ENCODE data around the gene TANC1.

GRCh38 chr2:159073256-159073655, 104.8 kb downstream of the TANC1 start:
- TF ChIP-seq EP300 (IDR thresholded peaks at IDR 0.05) = no peak
- no peak for TF ChIP-seq JUN (IDR thresholded peaks at IDR 0.05)
- no peak for TF ChIP-seq POLR2A (IDR thresholded peaks at IDR 0.05; ENCODE audit: low read length)
- no peak for TF ChIP-seq ZNF302 (CRISPR knock-in tag; IDR thresholded peaks at IDR 0.05)
- no peak for TF ChIP-seq MYC (IDR thresholded peaks at IDR 0.05; ENCODE audit: borderline replicate concordance, low read length)
- TF ChIP-seq, protein P1, sequence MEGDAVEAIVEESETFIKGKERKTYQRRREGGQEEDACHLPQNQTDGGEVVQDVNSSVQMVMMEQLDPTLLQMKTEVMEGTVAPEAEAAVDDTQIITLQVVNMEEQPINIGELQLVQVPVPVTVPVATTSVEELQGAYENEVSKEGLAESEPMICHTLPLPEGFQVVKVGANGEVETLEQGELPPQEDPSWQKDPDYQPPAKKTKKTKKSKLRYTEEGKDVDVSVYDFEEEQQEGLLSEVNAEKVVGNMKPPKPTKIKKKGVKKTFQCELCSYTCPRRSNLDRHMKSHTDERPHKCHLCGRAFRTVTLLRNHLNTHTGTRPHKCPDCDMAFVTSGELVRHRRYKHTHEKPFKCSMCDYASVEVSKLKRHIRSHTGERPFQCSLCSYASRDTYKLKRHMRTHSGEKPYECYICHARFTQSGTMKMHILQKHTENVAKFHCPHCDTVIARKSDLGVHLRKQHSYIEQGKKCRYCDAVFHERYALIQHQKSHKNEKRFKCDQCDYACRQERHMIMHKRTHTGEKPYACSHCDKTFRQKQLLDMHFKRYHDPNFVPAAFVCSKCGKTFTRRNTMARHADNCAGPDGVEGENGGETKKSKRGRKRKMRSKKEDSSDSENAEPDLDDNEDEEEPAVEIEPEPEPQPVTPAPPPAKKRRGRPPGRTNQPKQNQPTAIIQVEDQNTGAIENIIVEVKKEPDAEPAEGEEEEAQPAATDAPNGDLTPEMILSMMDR (IDR thresholded peaks at IDR 0.05) = no peak
- TF ChIP-seq, protein P2, sequence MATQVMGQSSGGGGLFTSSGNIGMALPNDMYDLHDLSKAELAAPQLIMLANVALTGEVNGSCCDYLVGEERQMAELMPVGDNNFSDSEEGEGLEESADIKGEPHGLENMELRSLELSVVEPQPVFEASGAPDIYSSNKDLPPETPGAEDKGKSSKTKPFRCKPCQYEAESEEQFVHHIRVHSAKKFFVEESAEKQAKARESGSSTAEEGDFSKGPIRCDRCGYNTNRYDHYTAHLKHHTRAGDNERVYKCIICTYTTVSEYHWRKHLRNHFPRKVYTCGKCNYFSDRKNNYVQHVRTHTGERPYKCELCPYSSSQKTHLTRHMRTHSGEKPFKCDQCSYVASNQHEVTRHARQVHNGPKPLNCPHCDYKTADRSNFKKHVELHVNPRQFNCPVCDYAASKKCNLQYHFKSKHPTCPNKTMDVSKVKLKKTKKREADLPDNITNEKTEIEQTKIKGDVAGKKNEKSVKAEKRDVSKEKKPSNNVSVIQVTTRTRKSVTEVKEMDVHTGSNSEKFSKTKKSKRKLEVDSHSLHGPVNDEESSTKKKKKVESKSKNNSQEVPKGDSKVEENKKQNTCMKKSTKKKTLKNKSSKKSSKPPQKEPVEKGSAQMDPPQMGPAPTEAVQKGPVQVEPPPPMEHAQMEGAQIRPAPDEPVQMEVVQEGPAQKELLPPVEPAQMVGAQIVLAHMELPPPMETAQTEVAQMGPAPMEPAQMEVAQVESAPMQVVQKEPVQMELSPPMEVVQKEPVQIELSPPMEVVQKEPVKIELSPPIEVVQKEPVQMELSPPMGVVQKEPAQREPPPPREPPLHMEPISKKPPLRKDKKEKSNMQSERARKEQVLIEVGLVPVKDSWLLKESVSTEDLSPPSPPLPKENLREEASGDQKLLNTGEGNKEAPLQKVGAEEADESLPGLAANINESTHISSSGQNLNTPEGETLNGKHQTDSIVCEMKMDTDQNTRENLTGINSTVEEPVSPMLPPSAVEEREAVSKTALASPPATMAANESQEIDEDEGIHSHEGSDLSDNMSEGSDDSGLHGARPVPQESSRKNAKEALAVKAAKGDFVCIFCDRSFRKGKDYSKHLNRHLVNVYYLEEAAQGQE (IDR thresholded peaks at IDR 0.05) = no peak
- no peak for TF ChIP-seq CHD4 (IDR thresholded peaks at IDR 0.05; ENCODE audit: borderline replicate concordance)

All from A549 (cell line).